ENCODE data around the gene CTLA4.

- no peak for TF ChIP-seq CTCF (conservative IDR thresholded peaks at IDR 0.05; ENCODE audit: low read length)
- TF ChIP-seq EZH2phosphoT487 (IDR thresholded peaks at IDR 0.05; ENCODE audit: borderline replicate concordance, low read depth, low read length): no peak
Observed at GRCh38 chr2:203842373-203842772, 25.2 kb upstream of the CTLA4 start.

Data from OCI-LY7 (cell line).